GM18511 (cell line): Measurements from ENCODE around the gene SORT1.
A peak's percentile ranks its signal among the peaks of the same experiment; 100 is the strongest.

ENCODE experiments used
- ATAC-seq: cut with Tn5 transposase; IDR thresholded peaks from one replicate; pipeline ENCODE4 v1.9.1; 2021; ENCODE audit warnings: mild to moderate bottlenecking, moderate library complexity; ENCODE audit not compliant: unreplicated experiment

The SORT1 gene

GRCh38 chr1:109263597-109264378 is 133.9 kb downstream of the SORT1 start:
- ATAC-seq, result peak; percentile 85

- ATAC-seq, result peak; percentile 32
These were observed 134.5 kb downstream of the SORT1 start for GRCh38 chr1:109263234-109263596.

- ATAC-seq, result no peak
These were observed 135.3 kb downstream of the SORT1 start for GRCh38 chr1:109262231-109263055.

GRCh38 chr1:109261578-109261977 is 136.1 kb downstream of the SORT1 start:
- no peak for ATAC-seq

- ATAC-seq, result no peak
These were observed 136.7 kb downstream of the SORT1 start for GRCh38 chr1:109261006-109261405.

- no peak for ATAC-seq
These were observed 137.8 kb downstream of the SORT1 start for GRCh38 chr1:109259674-109260557.
